ENCODE results near the gene NOL7. TPM values are rescaled to one million over a fixed set of nuclear protein-coding genes. Genes with fewer than 3 reads are reported as not detected.

Gene NOL7
- total RNA-seq, 2 experiments from 2014 or later, result 79.5 to 80.8 TPM

GRCh38 chr6:13630499-13630898, 15.4 kb downstream of the NOL7 start:
- no peaks in the 10 kb centered on the region for H3K27me3 Mint-ChIP-seq (ENCODE audit: low read depth)
- H3K4me3 Mint-ChIP-seq, result no peak overlapping the region
- intact Hi-C loops (cut with micrococcal nuclease), result no loop called here
- DNase-seq, result no peak
- no peaks in the 10 kb centered on the region for H3K9me3 Mint-ChIP-seq
- CTCF ChIA-PET, result interaction anchor here (0.7 to 1.2 kb wide), 6 partner anchors 12 to 82 kb away, joined by 3 to 4 read pairs (median 3); no protein-coding TSS in a partner anchor
- H3K36me3 Mint-ChIP-seq (ENCODE audit: low read depth), result peaks cover 51% of the 10 kb centered on the region
- H3K4me1 Mint-ChIP-seq (ENCODE audit: low read depth), result peaks cover 57% of the 10 kb centered on the region
- peak overlapping the region; percentile 96 for H3K27ac Mint-ChIP-seq

- intact Hi-C loops (cut with micrococcal nuclease), result no loop called here
- CTCF ChIA-PET, result interaction anchor here (1.6 kb wide), 1 partner anchor 9 kb away, joined by 5 read pairs; no protein-coding TSS in a partner anchor
- Mint-ChIP-seq H3K4me3 (no peak overlapping the region), H3K27ac (no peak overlapping the region), H3K4me1 (ENCODE audit: low read depth) (peaks cover 68% of the 10 kb centered on the region), H3K9me3 (no peaks in the 10 kb centered on the region), H3K36me3 (ENCODE audit: low read depth) (peaks cover 48% of the 10 kb centered on the region), H3K27me3 (ENCODE audit: low read depth) (no peaks in the 10 kb centered on the region)
- DNase-seq, result no peak
Observed at GRCh38 chr6:13633343-13633742, 18.2 kb downstream of the NOL7 start.

GRCh38 chr6:13635948-13636658, 21.0 kb downstream of the NOL7 start:
- H3K4me3 Mint-ChIP-seq, result peak overlapping the region; percentile 2

GRCh38 chr6:13638014-13638413, 22.9 kb downstream of the NOL7 start:
- intact Hi-C loops (cut with micrococcal nuclease), result loop anchor here (5.0 kb wide), 2 partner anchors 74 to 149 kb away; partner anchors contain the start of gene RANBP9
- no peaks in the 10 kb centered on the region for H3K9me3 Mint-ChIP-seq
- H3K4me3 Mint-ChIP-seq, result no peak overlapping the region
- H3K36me3 Mint-ChIP-seq (ENCODE audit: low read depth), result peaks cover 48% of the 10 kb centered on the region
- DNase-seq, result no peak
- H3K27me3 Mint-ChIP-seq (ENCODE audit: low read depth), result no peaks in the 10 kb centered on the region
- CTCF ChIA-PET, result no interaction called here
- H3K4me1 Mint-ChIP-seq (ENCODE audit: low read depth), result peaks cover 59% of the 10 kb centered on the region
- H3K27ac Mint-ChIP-seq, result peak overlapping the region; percentile 82

More at GRCh38 chr6:13635948-13636658, 21.0 kb downstream of the NOL7 start:
- DNase-seq, result no peak
- Mint-ChIP-seq H3K4me1 (ENCODE audit: low read depth) (peaks cover 60% of the 10 kb centered on the region), H3K27me3 (ENCODE audit: low read depth) (no peaks in the 10 kb centered on the region), H3K27ac (peak overlapping the region; percentile 84), H3K36me3 (ENCODE audit: low read depth) (peaks cover 49% of the 10 kb centered on the region), H3K9me3 (no peaks in the 10 kb centered on the region)
- intact Hi-C loops (cut with micrococcal nuclease), result loop anchor here (5.0 kb wide), 2 partner anchors 76 to 151 kb away; partner anchors contain the start of gene RANBP9
- CTCF ChIA-PET, result interaction anchor here (0.9 to 1.1 kb wide), 3 partner anchors 21 to 198 kb away, joined by 3 to 4 read pairs (median 3); partner anchors contain the start of gene NOL7

- Mint-ChIP-seq H3K36me3 (ENCODE audit: low read depth) (peaks cover 51% of the 10 kb centered on the region), H3K4me1 (ENCODE audit: low read depth) (peaks cover 64% of the 10 kb centered on the region), H3K4me3 (no peak overlapping the region), H3K9me3 (no peaks in the 10 kb centered on the region), H3K27me3 (ENCODE audit: low read depth) (no peaks in the 10 kb centered on the region), H3K27ac (peak overlapping the region; percentile 82)
- intact Hi-C loops (cut with micrococcal nuclease), result loop anchor here (5.0 kb wide), 2 partner anchors 74 to 149 kb away; partner anchors contain the start of gene RANBP9
- DNase-seq, result no peak
- CTCF ChIA-PET, result interaction anchor here (1.4 kb wide), 1 partner anchor 70 kb away, joined by 4 read pairs; no protein-coding TSS in a partner anchor
Observed at GRCh38 chr6:13638626-13639025, 23.5 kb downstream of the NOL7 start.

- Mint-ChIP-seq H3K4me3 (no peak overlapping the region), H3K9me3 (no peaks in the 10 kb centered on the region), H3K36me3 (ENCODE audit: low read depth) (peaks cover 43% of the 10 kb centered on the region), H3K4me1 (ENCODE audit: low read depth) (peaks cover 46% of the 10 kb centered on the region), H3K27me3 (ENCODE audit: low read depth) (no peaks in the 10 kb centered on the region), H3K27ac (peak overlapping the region; percentile 89)
- no peak for DNase-seq
- intact Hi-C loops (cut with micrococcal nuclease), result loop anchor here (1.0 kb wide), 1 partner anchor 27 kb away; no protein-coding TSS in a partner anchor
- CTCF ChIA-PET, result no interaction called here
Observed at GRCh38 chr6:13641315-13641714, 26.2 kb downstream of the NOL7 start.

- peaks cover 31% of the 10 kb centered on the region for H3K4me1 Mint-ChIP-seq (ENCODE audit: low read depth)
- peak overlapping the region; percentile 31 for H3K27ac Mint-ChIP-seq
- DNase-seq, result no peak
- H3K4me3 Mint-ChIP-seq, result no peak overlapping the region
- intact Hi-C loops (cut with micrococcal nuclease), result no loop called here
- CTCF ChIA-PET, result no interaction called here
- H3K27me3 Mint-ChIP-seq (ENCODE audit: low read depth), result no peaks in the 10 kb centered on the region
- peaks cover 33% of the 10 kb centered on the region for H3K36me3 Mint-ChIP-seq (ENCODE audit: low read depth)
- H3K9me3 Mint-ChIP-seq, result no peaks in the 10 kb centered on the region
Observed at GRCh38 chr6:13643125-13643524, 28.0 kb downstream of the NOL7 start.

- CTCF ChIA-PET, result interaction anchor here (0.6 to 1.3 kb wide), 2 partner anchors 16 to 20 kb away, joined by 4 to 5 read pairs; no protein-coding TSS in a partner anchor
- no peaks in the 10 kb centered on the region for H3K27me3 Mint-ChIP-seq (ENCODE audit: low read depth)
Observed at GRCh38 chr6:13648850-13649249, 33.7 kb downstream of the NOL7 start.

GRCh38 chr6:13649393-13649792, 34.3 kb downstream of the NOL7 start:
- H3K4me3 Mint-ChIP-seq, result no peak overlapping the region
- CTCF ChIA-PET, result interaction anchor here (1.3 kb wide), 1 partner anchor 20 kb away, joined by 4 read pairs; no protein-coding TSS in a partner anchor
- no peaks in the 10 kb centered on the region for H3K27me3 Mint-ChIP-seq (ENCODE audit: low read depth)
- intact Hi-C loops (cut with micrococcal nuclease), result no loop called here
- DNase-seq, result no peak
- no peaks in the 10 kb centered on the region for H3K9me3 Mint-ChIP-seq
- H3K4me1 Mint-ChIP-seq (ENCODE audit: low read depth), result peaks cover 21% of the 10 kb centered on the region
- peak overlapping the region; percentile 3 for H3K27ac Mint-ChIP-seq
- peaks cover 23% of the 10 kb centered on the region for H3K36me3 Mint-ChIP-seq (ENCODE audit: low read depth)

More at GRCh38 chr6:13648850-13649249, 33.7 kb downstream of the NOL7 start:
- no peak for DNase-seq
- Mint-ChIP-seq H3K4me3 (no peak overlapping the region), H3K36me3 (ENCODE audit: low read depth) (peaks cover 23% of the 10 kb centered on the region), H3K9me3 (no peaks in the 10 kb centered on the region), H3K4me1 (ENCODE audit: low read depth) (peaks cover 16% of the 10 kb centered on the region), H3K27ac (no peak overlapping the region)
- intact Hi-C loops (cut with micrococcal nuclease), result no loop called here

GRCh38 chr6:13653296-13653695, 38.2 kb downstream of the NOL7 start:
- no peak for DNase-seq
- no peak overlapping the region for H3K4me3 Mint-ChIP-seq
- H3K27me3 Mint-ChIP-seq (ENCODE audit: low read depth), result no peaks in the 10 kb centered on the region
- peaks cover 25% of the 10 kb centered on the region for H3K36me3 Mint-ChIP-seq (ENCODE audit: low read depth)
- CTCF ChIA-PET, result interaction anchor here (1.2 kb wide), 1 partner anchor 8 kb away, joined by 3 read pairs; no protein-coding TSS in a partner anchor
- H3K27ac Mint-ChIP-seq, result no peak overlapping the region
- H3K4me1 Mint-ChIP-seq (ENCODE audit: low read depth), result peaks cover 35% of the 10 kb centered on the region
- H3K9me3 Mint-ChIP-seq, result no peaks in the 10 kb centered on the region
- intact Hi-C loops (cut with micrococcal nuclease), result loop anchor here (1.0 kb wide), 1 partner anchor 8 kb away; no protein-coding TSS in a partner anchor

GRCh38 chr6:13654496-13654895, 39.4 kb downstream of the NOL7 start:
- Mint-ChIP-seq H3K4me1 (ENCODE audit: low read depth) (peaks cover 31% of the 10 kb centered on the region), H3K27ac (no peak overlapping the region), H3K36me3 (ENCODE audit: low read depth) (peaks cover 21% of the 10 kb centered on the region), H3K4me3 (no peak overlapping the region), H3K9me3 (no peaks in the 10 kb centered on the region), H3K27me3 (ENCODE audit: low read depth) (no peaks in the 10 kb centered on the region)
- CTCF ChIA-PET, result no interaction called here
- intact Hi-C loops (cut with micrococcal nuclease), result no loop called here
- no peak for DNase-seq

- CTCF ChIA-PET, result no interaction called here
- Mint-ChIP-seq H3K4me1 (ENCODE audit: low read depth) (peaks cover 33% of the 10 kb centered on the region), H3K9me3 (no peaks in the 10 kb centered on the region), H3K36me3 (ENCODE audit: low read depth) (peaks cover 15% of the 10 kb centered on the region), H3K27me3 (ENCODE audit: low read depth) (no peaks in the 10 kb centered on the region), H3K4me3 (no peak overlapping the region), H3K27ac (no peak overlapping the region)
- no peak for DNase-seq
- intact Hi-C loops (cut with micrococcal nuclease), result no loop called here
Observed at GRCh38 chr6:13655700-13656099, 40.6 kb downstream of the NOL7 start.

Data from activated naive CD4-positive, alpha-beta T cell treated with anti-CD3 and anti-CD28 coated beads for 36 hours (primary cell).